HG03354 (cell line): ENCODE measurements around the gene DSCAML1.

Experiments used
- ATAC-seq: cut with Tn5 transposase; IDR thresholded peaks from one replicate; pipeline ENCODE4 v1.9.1; 2021; ENCODE audit warnings: mild to moderate bottlenecking; ENCODE audit not compliant: unreplicated experiment, poor library complexity, severe bottlenecking

DSCAML1 gene

GRCh38 chr11:117475716-117476530 lies 321.1 kb downstream of the DSCAML1 start:
- no peak for ATAC-seq

DNA sequence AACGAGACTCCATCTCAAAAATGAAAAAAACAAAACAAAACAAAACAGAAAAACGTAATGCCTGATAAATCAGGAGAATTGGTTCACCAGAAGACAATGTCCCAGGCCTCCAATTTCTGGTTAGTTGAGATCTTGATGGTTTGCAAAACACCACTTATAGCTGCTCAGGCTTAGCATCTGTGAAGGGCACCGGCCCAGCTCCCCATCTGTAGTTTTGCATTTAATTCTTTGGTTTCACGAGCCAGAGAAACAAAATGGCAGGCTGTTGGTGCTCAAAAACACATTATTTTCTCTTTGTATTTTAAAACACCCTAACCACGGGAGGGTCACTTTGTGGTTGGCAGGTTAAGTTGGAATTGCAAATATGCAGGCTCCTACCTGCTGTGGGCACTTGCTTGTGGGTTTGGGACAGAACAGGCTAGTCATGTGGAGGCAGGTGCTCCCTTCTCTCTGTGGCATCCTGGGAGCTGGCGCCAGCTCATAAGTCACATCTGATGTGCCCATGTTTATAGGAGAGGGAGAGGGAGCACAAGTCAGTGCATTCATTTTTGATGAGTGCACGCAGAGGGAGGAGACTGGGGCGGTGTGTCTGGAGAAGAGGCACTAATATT lies 323.4 kb downstream of the DSCAML1 start:
- no peak for ATAC-seq

DNA sequence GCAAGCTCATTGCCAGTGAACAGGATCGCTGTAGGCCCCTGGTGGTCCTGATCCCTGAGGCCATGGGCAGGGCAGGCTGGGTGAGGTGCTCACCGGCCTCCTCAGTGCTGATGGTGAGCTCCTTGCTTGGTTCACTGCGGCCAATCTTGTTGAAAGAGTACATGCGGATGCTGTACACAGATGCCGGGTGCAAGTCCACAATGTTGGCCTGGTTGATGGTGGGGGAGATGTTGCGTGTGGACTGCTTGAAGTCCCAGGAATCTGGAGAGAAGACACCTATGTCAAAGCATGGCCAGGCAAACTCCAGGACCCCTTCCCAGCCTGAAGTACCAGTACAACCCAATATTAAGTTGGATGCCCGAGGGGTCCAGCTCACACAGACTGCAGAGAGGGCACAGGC lies 325.2 kb downstream of the DSCAML1 start:
- no peak for ATAC-seq

- ATAC-seq: no peak
Measured at GRCh38 chr11:117470576-117470975, 326.4 kb downstream of the DSCAML1 start.

DNA sequence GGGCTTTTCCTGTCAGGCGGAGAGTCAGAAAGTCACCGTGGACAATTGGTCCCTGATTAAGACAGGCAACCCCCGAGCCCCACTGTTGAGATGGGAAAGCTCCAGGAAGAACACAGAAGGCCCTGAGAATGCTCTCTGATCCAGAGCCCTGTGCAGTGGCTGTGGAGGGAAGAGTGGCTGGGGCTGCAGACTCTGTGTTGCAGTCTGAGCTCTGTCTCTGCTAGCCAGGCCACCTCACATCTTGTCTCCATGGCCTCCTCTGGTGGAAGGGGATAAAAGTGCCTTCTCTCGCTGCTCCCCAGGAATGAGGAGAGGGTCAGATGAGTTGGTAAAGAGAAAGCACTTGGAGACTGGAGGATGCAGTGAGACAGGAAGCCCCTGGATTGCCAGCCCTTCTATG lies 328.1 kb downstream of the DSCAML1 start:
- ATAC-seq: no peak

GRCh38 chr11:117467770-117468169 lies 329.2 kb downstream of the DSCAML1 start:
- ATAC-seq: no peak

DNA sequence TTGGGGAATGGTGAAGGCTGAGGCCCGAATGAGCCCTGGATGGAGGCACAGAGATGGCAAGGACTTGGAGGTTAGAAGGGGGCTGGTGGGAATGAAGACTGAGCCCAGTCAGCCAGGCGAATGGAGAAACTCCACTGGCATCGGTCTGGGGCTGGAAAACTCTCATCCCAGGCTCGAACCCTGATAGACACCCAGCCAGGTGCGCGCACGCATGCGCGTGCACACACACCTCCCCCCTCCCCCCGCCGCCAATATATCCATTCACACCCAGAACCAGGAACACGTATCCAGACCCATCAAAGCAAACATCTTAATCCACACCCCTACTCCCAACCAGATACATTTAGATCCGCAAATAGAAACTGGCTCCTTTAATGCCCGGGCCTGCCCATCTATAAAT lies 330.1 kb downstream of the DSCAML1 start:
- ATAC-seq: no peak

DNA sequence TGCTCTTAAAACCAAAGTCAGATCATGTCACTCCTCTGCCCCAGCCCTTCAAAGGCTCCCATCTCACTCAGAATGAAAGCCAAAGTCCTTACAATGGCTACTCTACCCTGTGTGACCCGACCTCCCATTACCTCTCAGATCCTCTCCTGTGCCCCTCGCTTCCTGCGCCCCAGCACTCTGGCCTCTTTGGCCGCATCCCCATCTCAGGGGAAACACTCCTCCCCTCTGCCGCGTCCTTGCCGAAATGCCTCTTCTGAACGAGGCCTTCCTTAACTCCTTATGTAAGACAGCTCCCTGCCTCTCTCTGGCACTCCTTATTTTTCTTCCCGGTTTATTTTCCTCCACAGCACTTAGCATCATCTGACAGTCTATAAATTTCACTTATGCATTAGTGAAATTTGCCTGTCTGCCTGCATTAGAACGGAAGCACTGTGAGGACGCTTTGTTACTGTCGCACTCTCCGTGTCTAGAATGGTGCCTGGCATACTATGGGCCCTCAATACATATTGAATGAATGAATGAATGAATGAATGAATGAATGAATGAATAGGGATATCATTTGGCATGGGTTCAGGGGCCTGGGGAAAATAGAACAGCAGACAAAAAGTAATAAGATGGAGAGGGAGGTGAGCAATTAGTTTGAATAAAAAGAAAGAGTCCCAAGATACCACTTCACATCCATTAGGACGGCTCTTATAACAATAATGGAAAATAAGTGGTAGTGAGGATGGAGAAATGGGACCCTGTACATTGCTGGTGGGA lies 331.6 kb downstream of the DSCAML1 start:
- no peak for ATAC-seq

DNA sequence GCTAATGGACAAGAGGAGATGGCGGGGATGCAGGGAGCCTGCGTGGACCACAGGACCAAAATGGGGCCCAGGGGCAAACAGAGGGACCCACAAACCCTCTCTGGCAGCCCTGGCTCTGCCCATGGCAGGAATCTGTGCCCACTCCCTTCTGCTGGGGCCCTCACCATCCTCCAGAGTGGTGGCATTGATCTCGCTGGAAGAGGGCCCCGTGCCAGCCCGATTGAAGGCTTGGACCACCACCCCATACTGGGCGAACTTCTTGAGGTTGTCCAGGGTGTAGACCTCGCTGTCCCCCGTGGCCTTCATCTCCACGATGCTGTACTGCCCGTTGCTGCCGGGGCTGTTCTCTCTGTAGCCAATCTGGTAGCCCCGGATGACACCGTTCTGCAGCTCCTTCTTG lies 332.2 kb downstream of the DSCAML1 start:
- no peak for ATAC-seq

DNA sequence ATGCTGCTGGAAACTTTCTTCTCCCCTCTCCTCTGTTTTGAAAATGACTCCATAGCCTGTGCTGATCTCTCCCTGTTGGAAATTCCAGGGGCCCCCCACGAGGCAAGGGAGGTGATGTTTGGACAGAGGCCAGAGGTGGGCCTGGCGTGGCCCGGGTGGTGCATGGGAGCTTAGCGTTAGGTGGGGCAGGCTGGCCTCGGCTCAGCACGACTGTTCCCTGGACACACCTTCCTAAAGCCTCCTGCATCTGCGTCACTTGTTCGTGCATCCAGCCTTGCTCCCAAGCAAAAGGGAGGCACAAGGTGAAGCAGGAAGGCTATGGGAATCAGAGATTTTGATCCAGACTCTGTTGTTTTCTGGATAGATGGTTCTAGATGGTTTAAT lies 334.2 kb downstream of the DSCAML1 start:
- no peak for ATAC-seq

DNA sequence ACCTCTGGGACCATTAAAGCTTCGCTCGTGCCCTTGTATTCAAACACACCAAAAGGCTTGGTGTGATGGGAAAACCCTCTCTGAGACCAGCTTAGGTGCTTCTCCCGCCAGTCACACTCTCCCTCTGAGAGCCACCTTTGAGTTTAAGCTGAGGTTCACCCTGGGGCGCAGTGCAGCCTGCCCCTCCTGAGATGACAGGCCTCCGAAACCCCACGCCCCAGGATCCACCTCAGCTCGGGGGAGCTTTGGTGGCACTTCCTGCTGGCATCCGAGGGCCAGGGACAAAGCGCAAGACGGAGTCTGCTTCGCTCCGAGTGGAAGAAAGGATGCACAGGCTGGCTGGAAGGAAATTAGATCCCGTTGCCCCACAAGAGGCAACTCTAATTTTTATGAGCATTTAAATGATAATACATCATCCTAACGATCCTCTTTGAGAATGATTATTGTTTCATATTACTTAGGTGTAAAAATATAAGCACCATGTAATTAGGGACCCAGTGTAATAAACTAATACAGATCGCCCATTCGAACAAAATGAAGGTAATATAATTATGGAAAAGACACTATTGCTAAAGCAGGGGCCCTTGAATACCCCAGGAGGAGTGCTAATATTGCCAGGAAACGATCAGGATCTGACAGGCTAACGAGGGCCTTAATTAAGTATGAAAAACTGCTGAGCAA lies 334.7 kb downstream of the DSCAML1 start:
- ATAC-seq: no peak

DNA sequence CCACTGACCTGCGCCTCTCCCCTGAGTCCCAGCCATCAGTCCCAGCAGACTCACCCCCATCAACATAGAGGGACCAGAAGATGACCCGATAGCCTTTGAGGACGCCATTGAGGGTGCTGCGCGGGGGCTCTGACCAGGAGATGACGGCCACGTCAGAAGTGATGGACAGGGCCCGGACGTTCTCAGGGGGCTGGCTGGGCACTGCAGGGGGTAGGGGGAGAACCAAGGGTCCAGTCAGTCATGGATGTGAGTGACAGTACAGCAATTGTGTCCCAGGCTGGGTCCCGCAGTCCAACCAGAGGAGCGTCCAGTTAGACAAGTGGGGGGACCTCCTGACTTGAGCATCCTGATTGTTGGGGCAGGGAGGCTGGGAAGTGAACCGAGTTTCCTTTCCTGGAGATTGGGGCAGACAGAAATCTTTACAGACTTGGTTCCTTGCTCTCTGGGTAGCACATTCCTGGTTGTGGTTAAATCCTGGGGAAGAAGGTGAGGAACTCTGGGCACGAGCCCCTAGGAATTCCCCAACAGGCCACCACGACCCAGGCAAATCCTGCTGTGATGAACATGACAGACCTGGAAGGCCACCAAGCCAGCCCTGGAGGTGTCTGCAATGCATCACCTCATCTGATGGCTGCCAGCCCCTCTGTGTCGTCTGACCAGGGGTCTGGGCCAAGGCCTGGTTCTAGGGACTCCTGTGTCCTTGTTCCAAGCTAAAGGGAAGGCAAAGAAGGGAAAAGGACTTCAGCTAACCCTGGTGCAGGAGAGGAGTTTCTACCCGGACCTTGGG lies 335.4 kb downstream of the DSCAML1 start:
- no peak for ATAC-seq

DNA sequence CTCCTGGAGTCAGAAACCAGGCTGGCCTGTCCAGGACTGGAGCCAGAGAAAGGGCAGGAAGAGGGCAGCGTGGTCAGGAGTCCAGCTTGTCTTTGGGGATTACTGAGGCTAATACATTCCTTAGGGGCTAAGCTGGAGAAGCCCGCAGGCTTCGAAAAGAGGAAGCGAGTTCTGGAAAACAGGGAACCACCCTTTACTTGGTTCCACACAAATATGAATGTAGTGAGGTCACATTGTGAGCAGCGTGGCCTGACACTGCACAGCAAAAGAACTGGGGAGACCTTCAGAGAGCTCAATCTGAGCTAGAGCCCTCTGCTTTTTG lies 337.1 kb downstream of the DSCAML1 start:
- no peak for ATAC-seq

- ATAC-seq: no peak
Measured at GRCh38 chr11:117459123-117459978, 337.7 kb downstream of the DSCAML1 start.

- no peak for ATAC-seq
Measured at GRCh38 chr11:117458275-117459122, 338.5 kb downstream of the DSCAML1 start.

GRCh38 chr11:117457835-117458234 lies 339.2 kb downstream of the DSCAML1 start:
- ATAC-seq: no peak

DNA sequence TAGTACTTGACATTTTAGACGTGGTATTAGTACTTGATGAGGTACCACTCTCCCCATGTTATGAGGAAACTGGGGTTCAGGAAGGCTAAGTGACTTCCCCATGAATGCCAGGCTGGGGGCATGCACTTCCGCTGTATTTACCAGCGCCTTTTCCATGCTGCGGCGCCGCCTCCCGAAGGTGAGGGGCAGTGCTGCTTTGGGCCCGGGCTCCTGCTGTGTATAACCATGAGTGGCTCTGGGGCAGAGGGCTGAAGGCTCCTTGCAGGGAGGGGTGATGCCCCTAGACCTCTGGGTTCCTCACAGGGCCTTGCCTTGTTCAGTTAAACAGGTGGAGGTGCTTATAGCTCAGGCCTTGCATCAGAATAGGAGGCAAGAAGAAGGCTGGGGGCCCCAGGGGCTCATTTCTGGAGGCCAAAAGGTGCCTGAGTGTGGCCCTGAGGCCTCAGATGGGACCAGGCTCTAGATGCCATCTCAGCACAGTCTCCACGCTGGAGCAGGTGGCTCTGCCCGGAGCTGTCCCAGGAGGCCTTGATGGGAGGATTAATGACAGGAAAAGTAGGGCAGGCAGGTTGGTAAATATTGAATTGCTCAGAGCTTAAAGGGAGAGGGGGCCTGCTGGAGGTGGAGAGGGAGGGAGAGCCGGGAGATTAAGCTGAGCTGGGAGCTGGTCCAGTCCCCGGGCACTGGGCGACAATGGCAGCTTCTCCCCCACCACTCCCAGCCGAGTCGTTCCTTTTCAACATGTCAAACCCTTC lies 339.8 kb downstream of the DSCAML1 start:
- ATAC-seq: no peak
